ENCODE data around the gene CSTPP1.

DNA sequence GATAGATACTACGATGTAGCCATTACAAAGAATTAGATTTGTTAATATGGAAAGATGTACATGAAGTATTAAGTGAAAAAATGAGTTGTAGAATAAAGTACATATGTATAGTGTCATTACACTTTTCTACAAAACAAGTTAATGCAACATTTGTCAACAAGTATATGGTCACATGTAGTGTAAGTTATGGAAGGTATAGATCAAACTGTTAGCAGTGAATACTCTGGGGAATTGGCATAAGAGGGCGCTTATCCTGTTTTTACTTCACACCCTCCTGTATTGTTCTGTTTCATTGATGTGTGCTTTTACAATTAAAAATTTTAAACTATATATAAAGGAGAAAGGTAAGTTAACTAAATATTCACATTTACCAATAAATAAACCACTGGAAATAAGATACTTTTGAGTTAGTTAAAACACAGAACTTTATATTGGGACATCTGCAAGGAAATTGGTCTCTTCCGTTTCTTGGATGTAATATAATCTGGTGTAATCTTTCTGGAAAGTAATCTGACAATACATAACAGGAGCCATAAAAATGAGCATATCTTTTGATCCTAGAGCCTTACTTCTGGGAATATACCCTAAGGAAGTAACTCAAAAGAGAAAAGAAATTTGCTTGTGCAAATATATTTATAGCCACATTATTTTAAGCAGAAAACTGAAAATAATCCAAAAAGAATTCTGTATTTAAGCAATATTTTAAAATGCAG, 34.5 kb downstream of the CSTPP1 start:
- TF ChIP-seq EZH2 (IDR thresholded peaks at IDR 0.05) (no peak), EZH2phosphoT487 (IDR thresholded peaks at IDR 0.05) (no peak)
- TF ChIP-seq, protein P1, sequence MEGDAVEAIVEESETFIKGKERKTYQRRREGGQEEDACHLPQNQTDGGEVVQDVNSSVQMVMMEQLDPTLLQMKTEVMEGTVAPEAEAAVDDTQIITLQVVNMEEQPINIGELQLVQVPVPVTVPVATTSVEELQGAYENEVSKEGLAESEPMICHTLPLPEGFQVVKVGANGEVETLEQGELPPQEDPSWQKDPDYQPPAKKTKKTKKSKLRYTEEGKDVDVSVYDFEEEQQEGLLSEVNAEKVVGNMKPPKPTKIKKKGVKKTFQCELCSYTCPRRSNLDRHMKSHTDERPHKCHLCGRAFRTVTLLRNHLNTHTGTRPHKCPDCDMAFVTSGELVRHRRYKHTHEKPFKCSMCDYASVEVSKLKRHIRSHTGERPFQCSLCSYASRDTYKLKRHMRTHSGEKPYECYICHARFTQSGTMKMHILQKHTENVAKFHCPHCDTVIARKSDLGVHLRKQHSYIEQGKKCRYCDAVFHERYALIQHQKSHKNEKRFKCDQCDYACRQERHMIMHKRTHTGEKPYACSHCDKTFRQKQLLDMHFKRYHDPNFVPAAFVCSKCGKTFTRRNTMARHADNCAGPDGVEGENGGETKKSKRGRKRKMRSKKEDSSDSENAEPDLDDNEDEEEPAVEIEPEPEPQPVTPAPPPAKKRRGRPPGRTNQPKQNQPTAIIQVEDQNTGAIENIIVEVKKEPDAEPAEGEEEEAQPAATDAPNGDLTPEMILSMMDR (IDR thresholded peaks at IDR 0.05): no peak
